Measurements from ENCODE around the gene ANO1.
A peak's percentile ranks its signal among the peaks of the same experiment; 100 is the strongest.

Gene ANO1

DNA sequence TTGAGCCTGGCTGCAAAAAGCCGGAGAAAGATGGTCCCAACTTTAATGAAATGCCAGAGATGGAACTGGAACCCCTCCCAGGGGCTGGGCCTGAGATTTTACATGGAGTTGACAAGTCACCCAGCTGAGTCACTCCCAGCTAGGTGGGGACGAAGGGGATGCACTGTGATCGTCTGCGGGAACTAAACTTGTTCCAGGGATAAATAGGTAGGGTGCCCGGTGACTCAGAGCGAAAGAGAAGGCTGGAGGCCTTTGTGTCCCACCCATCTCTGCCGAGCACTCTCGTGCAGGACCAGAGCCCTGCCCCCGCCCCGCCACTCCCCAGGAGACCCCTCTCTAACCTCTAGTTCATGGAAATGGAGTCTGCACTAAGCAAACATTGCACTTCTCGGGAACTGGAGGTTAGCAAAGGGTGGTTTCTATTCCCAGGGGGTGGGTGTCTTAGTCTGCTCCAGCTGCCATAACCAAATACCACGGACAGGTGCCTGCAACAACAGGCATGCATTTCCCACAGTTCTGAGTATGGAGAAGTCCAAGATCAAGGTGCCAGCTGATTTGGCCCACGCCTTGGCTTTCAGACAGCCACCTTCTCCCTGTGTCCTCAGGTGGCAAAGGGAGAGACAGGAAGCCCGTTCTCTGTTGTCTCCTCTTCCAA is 64.2 kb downstream of the ANO1 start:
- DNase-seq: no peak

DNA sequence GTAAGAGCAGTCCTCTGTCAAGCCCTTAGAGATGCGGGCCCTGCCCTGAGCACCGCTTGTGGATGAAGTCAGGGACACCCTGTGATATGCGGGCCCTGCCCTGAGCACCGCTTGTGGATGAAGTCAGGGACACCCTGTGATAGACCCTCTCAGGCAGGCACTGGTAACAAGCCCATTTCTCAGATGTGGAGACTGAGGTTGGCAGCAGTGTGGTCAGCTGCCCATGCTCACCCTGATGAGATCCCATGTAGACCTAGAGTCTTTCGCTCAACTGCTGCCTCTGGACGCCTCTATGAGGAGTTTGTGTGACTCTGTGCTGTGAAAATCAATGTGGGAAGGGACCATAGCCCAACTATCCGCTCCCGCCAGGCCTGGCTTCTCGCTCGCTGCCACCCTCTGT is 66.1 kb downstream of the ANO1 start:
- no peak for DNase-seq

DNA sequence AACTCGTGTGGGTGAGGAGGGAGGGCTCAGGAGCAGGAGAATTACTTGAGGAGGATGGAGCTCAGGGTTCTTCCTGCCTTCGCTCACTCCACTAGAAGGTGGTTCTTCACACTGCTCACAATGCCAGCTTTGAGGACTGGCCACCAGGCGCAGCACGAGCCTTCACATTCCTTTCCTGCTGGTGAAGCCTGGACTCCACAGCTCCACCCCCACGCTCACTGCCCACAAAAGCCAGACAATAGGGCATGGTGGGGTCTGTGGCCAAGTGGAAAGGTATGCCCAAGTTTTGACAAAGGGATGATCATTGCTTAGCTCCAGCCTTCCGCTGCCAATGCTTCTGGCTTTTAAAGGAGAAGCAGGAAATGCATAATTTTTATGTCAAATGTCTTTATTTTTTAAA is 67.0 kb downstream of the ANO1 start:
- no peak for DNase-seq

DNA sequence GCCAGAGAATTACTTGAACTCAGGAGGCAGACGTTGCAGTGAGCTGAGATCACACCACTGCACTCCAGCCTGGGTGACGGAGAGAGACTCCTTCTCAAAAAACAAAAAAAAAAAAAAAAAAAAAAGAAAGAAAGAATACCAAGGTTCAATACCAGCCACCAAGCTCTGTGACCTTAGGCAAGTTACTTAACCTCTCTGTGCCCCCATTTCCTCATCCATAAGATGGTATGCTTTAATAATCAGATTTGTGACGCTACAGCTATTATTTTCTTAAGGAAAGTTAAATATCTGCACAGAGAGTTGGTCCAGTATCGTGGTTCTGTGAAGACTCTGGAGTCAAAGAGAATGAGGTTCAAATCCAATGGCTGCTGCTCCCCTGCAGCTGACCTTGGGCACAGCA is 67.7 kb downstream of the ANO1 start:
- no peak for DNase-seq

DNA sequence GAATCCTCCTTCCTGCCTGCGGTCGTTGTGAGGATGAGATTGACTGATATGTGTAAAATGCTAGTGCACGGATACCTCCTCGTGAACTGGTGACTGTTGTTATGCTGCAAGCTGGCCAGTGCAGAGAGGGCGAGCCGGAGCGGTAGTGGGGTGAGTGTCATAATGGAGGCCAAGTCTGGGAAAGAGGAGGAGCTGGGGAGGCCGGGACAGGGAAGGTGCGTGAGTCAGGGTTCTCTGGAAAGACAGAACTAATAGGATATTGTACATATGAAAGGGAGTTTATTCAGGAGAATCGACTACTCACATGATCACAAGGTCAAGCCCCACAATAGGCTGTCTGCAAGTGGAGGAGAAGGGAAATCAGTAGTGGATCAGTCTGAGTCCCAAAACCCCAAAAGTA is 68.2 kb downstream of the ANO1 start:
- DNase-seq: no peak

DNA sequence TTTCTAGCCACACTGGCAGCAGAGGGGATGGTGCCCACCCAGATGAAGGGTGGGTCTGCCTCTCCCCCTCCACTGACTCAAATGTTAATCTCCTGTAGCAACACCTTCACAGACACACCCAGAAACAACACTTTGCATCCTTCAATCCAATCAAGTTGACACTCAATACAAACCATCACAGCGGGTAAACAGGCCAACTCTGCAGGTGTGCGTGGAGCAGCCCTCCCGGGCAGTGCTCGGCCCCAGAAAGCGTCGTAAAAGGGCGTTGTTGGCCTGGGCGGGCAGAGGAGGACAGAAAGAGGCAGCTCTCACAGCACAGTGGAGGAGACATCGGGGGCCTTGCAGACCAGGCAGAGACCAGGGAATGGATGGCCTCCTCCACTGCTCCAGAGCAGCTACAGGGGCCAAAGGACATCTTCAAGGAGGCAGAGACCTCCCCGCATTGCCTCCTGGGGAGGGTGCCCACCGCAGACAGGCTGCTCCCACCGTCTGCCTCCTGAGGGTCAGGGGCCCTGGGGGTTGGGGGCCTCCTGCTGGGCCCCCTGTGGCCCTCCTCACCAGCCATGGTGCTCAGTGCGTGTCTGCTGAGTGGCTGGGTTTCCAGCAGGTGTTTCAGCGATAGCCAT is 68.9 kb downstream of the ANO1 start:
- DNase-seq: no peak

DNA sequence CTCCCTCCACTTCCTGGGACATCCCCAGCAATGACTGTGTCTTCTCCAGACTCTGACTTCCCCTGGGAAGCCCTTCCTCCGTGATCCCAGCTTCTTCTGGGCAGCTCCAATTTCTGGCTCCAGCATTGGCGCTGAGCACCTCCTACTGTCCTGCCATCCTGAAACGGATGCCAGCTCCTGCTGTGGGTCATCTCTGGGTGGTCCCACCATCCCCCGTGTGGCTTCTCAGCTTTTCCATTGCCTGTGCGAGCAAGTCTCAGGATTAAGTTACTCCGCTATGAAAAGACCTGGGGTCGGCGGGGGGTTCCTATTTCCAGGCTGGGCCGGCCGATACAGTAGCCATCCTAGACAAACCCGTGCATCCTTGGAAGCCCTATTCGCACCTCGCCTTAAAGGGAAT is 69.6 kb downstream of the ANO1 start:
- DNase-seq: no peak

DNA sequence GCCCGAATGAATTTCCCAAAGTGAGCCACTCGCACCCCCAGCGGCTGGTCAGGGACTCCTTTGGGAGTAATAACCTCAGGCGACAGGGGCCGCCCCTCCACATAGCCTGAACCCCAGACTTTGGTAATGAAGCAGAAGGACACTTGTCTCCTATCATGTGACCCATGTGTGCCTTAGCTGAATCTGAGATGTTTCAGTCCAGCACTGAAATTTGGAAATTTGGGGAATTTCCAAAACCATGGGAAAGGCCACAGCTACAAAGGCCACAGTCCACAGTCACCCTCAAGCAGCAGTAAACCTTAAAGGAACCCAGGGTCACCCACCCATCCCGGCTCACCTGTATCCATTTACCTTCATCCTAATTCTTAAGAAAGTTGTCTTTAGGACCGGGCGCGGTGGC is 73.6 kb downstream of the ANO1 start:
- DNase-seq: no peak

DNA sequence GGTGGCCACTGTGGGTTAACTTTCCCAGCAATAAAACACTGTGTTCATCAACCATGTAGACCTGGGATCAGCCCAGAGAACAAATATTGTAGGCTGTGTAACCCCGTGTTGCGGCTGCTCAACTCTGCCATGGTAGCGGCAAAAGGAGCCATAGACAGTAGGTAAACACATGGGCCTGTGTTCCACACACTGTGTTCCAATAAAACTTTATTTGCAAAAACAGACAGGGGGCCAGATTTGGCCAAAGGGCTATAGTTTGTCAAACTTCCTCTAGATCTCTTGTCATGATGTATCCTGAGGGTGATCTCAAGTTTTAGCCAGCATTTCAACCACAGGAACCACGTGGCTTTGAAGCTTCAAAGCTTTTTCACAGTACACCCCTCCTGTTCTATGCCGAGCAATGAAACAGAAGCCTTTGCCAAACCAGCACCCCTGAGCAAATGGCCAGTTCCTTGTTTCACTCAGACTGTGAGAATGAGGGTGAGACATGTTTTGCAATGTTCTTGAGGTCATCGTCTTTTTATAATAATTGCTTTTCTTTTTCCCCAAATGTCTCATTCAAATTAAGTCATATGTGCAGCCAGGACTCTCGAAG is 75.1 kb downstream of the ANO1 start:
- peak; percentile 72 for DNase-seq

DNA sequence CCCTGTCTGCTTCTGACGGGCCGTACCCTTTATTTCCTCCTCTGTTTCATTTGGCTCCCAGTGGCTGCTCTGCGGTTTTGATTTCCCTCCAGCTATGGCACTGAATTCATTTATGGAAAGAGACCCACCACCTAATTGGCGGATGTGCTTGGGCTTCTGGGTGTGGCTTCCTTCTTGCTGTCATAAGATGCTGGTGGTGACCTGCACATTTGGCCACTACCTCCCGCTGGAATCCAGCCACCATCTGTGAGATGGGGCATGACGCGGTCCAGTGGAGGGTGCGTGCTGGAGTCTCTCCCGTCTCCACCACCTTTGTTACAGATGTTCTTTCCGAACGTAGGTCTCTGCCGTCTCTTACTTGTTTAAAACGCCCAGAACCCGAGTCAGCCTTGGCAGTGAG is 77.3 kb downstream of the ANO1 start:
- no peak for DNase-seq

DNA sequence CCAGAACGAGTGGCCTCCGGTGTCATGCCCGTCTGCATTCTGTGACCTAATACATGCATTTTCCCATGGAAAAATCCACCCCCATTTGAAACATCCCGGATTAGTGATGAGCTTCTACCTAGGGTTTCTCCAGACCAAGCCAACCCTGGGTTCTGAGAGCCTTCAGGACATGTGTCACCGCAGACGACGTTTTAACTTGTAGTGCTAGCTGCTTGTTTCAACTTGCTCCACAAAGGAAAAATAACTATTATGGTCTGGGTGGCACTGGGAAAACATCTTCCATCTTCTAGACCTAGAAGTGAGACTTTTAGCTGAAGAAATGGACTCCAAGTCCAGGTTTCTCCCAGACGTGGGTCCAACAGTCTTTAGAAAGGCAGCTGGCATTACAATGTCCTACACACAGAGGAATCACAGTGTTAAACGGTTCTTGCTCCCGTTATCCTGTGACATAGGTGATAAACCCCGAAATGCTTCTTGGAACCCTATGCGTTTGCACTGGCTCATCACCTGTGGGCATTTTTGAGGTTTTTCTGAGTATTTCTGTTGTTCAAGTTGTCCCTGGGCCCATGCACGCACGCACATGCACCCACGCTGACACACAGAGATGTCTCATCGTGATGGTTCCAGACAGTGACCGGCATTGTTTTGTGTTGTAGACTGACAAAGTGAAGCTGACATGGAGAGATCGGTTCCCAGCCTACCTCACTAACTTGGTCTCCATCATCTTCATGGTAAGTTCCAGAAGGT is 78.3 kb downstream of the ANO1 start:
- DNase-seq: no peak

DNA sequence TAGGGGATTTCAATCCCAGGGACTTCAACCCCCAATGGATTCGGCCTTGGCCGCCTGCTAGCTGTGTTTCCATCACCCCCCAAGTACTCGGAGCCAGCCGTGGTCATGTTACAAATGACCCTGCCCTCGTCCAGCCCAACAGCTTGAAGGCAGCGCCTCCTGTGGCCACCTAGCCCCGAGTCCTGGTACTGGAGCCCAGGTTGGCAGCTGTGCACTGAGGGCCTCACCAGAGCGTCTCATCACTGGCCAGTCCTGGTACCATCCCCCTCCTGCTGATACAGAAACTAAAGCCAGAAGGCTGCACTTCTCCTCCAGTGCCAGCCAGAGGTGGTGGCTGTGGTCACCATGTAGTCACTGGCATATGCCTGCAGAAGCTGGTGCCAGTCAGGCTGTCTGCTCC is 80.1 kb downstream of the ANO1 start:
- peak; percentile 76 for DNase-seq

DNA sequence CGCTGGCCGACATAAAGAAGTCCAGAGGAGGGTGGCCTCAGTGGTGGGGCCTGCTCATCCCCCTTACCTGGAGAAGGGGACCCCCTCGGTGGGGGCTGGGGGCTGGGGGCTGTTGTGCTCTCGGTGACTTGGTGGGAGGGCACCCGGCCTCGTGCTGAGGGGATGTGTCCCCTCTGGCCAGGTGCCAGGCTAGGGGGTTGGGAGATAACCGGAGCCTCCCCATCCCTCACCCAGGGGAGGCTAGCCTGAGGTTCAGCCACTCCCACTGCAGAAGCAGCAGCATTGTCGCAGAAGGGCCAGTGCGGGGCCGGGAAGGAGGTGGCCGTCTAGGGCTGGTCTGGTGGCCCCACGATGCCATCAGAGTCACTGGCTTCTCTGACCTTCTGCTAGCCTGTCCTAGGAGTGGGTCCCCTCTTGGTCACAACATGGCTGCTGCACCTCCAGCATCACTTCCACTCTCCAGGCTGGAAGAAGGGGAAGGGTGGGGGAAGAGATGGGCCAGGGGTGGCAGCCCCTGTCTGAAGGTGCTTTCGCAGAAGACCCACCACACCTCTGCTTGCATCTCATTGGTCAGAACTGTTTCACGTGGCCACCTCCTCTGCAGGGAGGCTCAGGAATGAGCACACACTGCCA is 80.8 kb downstream of the ANO1 start:
- no peak for DNase-seq

DNA sequence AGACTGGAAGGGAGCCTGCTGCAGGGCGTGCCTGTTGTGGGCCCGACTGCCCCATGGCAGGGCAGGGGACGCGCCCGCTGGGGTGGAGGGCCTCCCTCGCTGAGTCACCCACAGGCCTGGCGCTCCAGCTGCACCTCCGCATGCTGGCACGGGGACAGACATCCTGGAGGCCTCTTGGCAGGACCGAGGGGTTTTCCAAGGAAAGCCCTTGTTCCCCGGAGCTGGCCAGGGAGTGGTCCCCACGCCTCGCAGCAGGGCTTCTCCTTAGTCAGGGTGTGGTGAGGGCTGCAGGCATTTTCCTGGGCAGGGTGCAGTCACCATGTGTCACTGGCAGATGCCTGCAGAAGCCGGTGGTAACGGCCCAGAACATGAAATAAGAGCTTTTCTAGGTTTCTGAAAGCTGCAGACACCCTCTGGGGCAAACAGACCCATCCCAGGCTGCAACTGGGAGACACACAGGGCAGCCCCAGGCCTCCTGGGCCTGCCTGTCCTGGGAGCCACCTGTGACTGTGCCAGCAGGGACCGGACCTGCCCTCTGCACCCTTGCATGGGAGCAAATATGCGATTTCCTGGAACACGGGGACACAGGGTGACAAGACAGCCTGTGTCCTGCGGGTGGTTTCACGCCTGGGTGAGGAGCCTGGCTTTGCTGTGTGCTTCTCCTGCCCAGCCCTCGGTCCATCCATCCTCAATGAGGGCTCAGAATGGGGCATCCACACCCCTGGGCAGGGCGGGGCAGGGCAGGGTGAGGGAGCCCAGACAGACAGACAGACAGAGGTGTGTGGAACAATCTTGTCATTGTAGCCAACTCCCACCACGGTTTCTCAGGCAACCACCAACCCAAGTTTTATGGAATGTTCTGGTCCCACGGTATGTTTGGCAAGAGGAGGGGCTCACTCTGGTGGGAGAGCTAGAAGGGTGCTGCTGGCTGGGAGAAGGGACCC is 81.8 kb downstream of the ANO1 start:
- DNase-seq: no peak

DNA sequence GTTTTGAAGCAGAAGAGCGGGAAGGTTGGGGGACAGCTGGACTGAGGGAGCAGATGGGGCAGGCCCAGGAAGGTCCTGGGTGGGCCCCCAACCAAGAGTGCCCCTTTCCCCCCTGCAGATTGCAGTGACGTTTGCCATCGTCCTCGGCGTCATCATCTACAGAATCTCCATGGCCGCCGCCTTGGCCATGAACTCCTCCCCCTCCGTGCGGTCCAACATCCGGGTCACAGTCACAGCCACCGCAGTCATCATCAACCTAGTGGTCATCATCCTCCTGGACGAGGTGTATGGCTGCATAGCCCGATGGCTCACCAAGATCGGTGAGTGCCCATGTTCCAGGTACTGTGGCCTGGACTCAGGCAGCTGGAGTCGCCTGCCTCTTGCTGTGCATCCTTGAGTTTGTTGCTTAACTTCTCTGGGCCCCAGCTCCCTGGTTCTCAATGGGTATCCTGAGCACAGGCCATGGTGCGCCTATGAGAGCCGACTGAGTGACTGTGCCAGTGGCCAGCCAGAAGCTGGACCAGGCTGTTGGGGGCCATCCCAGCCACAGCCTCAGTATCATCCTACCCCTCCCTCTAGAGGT is 83.0 kb downstream of the ANO1 start:
- DNase-seq: no peak

DNA sequence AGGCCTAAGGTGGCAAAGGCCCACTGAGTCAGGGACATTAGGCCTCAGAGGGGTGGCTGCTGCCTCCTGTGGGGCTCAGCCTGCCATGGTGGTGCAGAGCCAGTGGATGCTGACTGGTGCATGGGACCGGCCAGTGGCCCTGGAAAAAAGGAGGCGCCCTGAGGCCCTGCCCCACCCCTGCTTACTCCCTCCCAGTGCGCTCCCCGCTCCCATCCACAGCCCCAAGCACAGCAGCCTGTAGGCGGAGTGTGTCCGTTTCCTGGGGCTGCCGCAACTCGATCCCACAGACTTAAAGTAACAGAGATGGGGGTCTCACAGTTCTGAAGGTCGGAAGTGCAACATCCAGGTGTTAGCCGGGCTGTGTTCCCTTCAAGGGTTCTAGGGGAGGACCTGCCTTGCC is 86.6 kb downstream of the ANO1 start:
- no peak for DNase-seq

DNA sequence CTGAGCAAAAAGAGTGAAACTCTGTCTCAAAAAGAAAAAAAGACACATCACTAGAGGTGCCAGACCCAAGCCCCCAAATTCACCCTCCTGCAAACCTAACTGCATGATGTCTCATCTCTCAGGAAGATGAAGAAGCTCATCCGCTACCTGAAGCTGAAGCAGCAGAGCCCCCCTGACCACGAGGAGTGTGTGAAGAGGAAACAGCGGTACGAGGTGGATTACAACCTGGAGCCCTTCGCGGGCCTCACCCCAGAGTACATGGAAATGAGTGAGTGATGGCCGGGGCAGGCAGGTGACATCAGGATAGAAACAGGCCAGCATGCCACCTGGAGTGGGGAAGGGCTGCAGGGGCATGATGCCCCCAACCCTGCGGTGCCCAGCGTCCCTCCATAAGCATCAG is 89.0 kb downstream of the ANO1 start:
- DNase-seq: no peak

DNA sequence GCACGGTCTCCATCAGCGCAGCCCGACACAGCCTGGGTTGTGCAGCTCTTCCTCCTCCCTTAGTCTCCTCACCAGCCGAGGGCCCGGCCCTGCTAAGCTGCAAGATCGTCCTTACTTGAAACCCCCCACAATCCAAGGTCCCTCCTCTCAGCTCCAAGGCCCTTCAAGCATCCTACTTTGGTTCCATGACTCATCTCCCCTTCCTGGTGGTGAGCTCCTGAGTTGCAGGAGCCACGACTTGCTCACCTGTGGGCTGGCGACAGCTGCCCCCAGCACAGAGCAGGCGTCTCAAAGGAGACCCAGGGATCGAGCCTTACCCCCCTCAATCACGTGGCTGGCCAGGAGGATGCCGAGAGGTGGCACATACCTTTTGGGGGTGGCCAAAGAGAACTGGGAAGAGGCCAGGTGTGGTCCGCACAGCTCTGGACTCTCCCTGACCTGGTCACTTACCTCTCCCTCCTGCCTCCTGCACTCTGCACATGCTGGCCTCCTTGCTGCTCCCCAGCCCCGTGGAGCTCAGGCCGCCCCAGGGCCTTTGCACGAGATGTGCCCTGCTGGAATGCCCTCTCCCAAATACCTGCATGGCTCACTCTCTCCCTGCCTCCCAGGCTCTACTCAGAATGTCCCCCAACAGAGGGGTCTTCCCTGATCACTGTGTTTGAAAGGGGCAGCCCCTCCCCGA is 89.7 kb downstream of the ANO1 start:
- DNase-seq: no peak

DNA sequence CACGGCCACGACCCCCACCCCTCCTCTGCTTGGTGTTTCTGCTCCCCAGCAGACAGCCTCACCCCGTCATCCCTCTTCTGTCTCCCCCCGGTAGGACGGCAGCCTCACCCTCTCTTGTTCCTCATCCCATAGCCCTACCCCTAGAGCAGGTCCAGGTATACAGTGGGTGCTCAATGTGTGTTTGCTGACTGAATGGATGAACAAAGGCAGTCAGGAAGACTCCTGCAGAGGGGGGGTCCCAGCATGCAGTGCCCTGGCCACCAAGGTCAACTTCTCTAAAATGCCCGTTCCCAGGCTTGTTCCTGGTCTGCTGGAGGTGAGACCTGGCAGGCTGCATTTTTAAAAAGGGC is 90.3 kb downstream of the ANO1 start:
- DNase-seq: no peak

DNA sequence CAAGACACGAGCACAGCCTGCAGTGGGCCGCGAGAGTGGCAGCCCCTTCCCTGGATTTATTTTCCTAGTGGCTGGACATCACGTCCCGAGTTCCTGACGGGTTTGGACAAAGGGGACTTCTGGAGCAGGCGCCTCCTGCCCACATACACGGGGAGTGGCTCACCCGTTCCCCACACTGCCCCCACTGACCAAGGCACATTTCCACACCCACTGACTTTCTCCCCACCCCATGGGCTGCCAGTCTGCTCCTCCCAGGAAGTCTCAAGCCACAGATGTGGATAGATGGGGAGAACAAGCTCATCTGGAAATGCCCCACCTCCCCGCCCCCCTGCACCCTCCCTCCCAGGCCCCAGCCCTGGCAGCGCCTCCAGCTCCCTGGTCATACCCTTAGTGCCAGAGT is 91.0 kb downstream of the ANO1 start:
- no peak for DNase-seq

DNA sequence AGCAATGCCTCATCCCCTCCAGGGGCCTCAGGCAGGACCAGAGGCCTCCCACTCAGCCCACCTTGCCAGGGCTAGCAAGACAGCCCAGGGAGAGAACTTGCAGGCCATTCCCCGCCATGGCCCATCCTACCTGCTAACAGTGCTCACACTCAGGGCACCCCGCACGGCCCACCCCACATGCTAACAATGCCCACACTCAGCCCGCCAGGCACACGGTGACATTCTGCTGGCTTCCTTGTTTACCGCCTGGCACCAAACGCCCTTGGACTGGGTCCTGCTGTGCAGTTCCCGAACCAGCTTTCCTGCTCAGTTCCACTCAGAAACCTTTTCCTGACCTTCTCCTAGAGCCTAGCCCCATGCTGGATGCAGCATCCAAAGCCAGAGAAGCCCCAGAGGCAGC is 91.5 kb downstream of the ANO1 start:
- DNase-seq: no peak
